Psoas muscle (tissue), 8 donors: ENCODE measurements around the gene MYL11. TPM values are rescaled to one million over a fixed set of nuclear protein-coding genes. Genes with fewer than 3 reads are reported as not detected.
"Not testable (repeated sequence)": the region's sequence is repeated elsewhere in the genome, so short reads cannot be mapped to it uniquely, and the experiment has no call there.

Source experiments
- ATAC-seq, 4 donors: fragments of 200-7000 bp; cut with Tn5 transposase; one replicate each; pipeline ENCODE4 v1.9.1; 2020; ENCODE audit warnings: moderate library complexity in 3 of 4, mild to moderate bottlenecking in 2 of 4
- DNase-seq, 2 donors: peaks; one replicate each; pipeline ENCODE4 v3.0.0-alpha.2; 2020
- H3K27ac ChIP-seq: fragments of 200-600 bp; one replicate; pipeline ENCODE4 v1.8.0; 2022
- H3K27me3 ChIP-seq, 3 donors: fragments of 200-600 bp in 1 of 3; one replicate each; pipeline versions ENCODE4 v1.6.1 to v1.8.0; 2013 to 2022; ENCODE audit warnings: low read length in 2 of 3, mild to moderate bottlenecking in 2 of 3, moderate library complexity in 1 of 3; ENCODE audit not compliant: insufficient read depth in 3 of 3
- H3K36me3 ChIP-seq, 2 donors: fragments of 200-600 bp in 1 of 2; one replicate each; pipeline versions ENCODE4 v1.6.1 to v1.8.0; 2013 to 2022; ENCODE audit warnings: low read depth in 1 of 2, mild to moderate bottlenecking in 1 of 2, moderate library complexity in 1 of 2; ENCODE audit not compliant: insufficient read depth in 1 of 2
- H3K4me1 ChIP-seq: fragments of 200-600 bp; one replicate; pipeline ENCODE4 v1.8.0; 2022
- H3K4me3 ChIP-seq: fragments of 200-600 bp; one replicate; pipeline ENCODE4 v1.8.0; 2022; ENCODE audit warnings: mild to moderate bottlenecking
- H3K9me3 ChIP-seq: fragments of 200-600 bp; one replicate; pipeline ENCODE4 v1.8.0; 2022
- CTCF ChIP-seq: fragments of 200-600 bp; IDR thresholded peaks from one replicate; pipeline ENCODE4 v1.8.0; 2022; ENCODE audit warnings: antibody characterized with exemption
- WGBS, 3 donors: extraction: QIAGEN DNeasy Blood & Tissue Kit; methylation state at CpG; one replicate each; pipeline versions ENCODE4 v1.1.6 to v1.1.7; 2013; 5-methylcytosine and 5-hydroxymethylcytosine counted together
- intact Hi-C, 2 donors: fragments of 100-400 bp; cut with DNase I; formaldehyde crosslinking; loops; one replicate each; pipeline versions ENCODE4 v1.11.0 to v1.14.2; 2022
- polyA plus RNA-seq, 3 donors: library from polyadenylated mRNA; stranded (reverse); fragments of 200-250 nt; gene quantifications; one replicate each; pipeline ENCODE4 v1.2.3, GENCODE V29; 2013
- total RNA-seq, 4 donors: library from RNA; stranded (reverse); fragmentation: NEBNext Ultra II Directional in 2 of 4; extraction: Animal tissue kit (Norgen Biotek cat#: 25700) in 2 of 4; gene quantifications; one replicate each; pipeline versions ENCODE4 v1.2.1 to v1.2.4, GENCODE V29; 2021 to 2023
- donor health status: healthy with polysubstance abuse.
- donor health status: DM: no; HTN: no; CAD: no; lungs with moderate emphysema.
- donor health status: Bipolar disorder and iron deficiency.
- donor health status: healthy.
- donor health status: DM: yes; HTN: yes; CAD: no.
- donor health status: DM: no; HTN: no; CAD: no.
- donor health status: DM: no; HTN: no; CAD: no.
- donor health status: DM: yes; HTN: yes; CAD: no.

Gene MYL11
- total and polyA plus RNA-seq, 7 donors = 636 to 6,743 (median 2,548) TPM

GRCh38 chr16:30394592-30395154 lies 20.1 kb downstream of the MYL11 start:
- peak; percentile 15 to 53 (median 21) for ATAC-seq
- no peaks in the 10 kb centered on the region for H3K27me3 ChIP-seq
- H3K4me1 ChIP-seq = peaks cover 15% of the 10 kb centered on the region
- H3K36me3 ChIP-seq = peaks cover 0 to 13% of the 10 kb centered on the region in 2 donors
- intact Hi-C loops = loop anchor here in 1 of 2 donors (2.0 kb wide), 1 partner anchor 16 kb away; no protein-coding TSS in a partner anchor
- TF ChIP-seq CTCF = no peak
- H3K27ac ChIP-seq = peak overlapping the region; percentile 87
- H3K9me3 ChIP-seq = no peaks in the 10 kb centered on the region
- H3K4me3 ChIP-seq = peak overlapping the region; percentile 91
- no peak for DNase-seq
- 4 to 8% (median 5%) methylated on average over 31 of the region's 31 CpGs for WGBS, 3 donors

- intact Hi-C loops = loop anchor here in 1 of 2 donors (2.0 kb wide), 1 partner anchor 17 kb away; no protein-coding TSS in a partner anchor
- H3K27ac ChIP-seq = peak within 1 kb of the TSS; percentile 87
- WGBS, 3 donors = 0 to 1% (median 0%) methylated on average over 74 to 103 of the region's 103 CpGs
Observed at GRCh38 chr16:30395155-30395991, 20.8 kb downstream of the MYL11 start, which contains the start of gene ZNF48. Gene ZNF48 (plus strand): TSS chr16:30395420. CDS start chr16:30395795, 375 bp downstream.

GRCh38 chr16:30395992-30396585 lies 21.5 kb downstream of the MYL11 start:
- Histone ChIP-seq H3K4me1 (peaks cover 20% of the 10 kb centered on the region), H3K27me3 (no peaks in the 10 kb centered on the region), H3K9me3 (no peaks in the 10 kb centered on the region), H3K36me3 (peaks cover 0 to 13% of the 10 kb centered on the region in 2 donors), H3K4me3 (peak overlapping the region; percentile 91), H3K27ac (peak overlapping the region; percentile 87)
- no peak for TF ChIP-seq CTCF
- no peak for DNase-seq
- ATAC-seq = no peak
- intact Hi-C loops = loop anchor here in 1 of 2 donors (2.0 kb wide), 1 partner anchor 17 kb away; no protein-coding TSS in a partner anchor
- 15 to 29% (median 16%) methylated on average over 10 to 13 of the region's 13 CpGs for WGBS, 3 donors

More at GRCh38 chr16:30395155-30395991, 20.8 kb downstream of the MYL11 start, which contains the start of gene ZNF48:
- H3K9me3 ChIP-seq = no peaks in the 10 kb centered on the region
- H3K4me1 ChIP-seq = peaks cover 20% of the 10 kb centered on the region
- DNase-seq (peak; percentile 90 to 95), ATAC-seq (peak; percentile 96 to 98 (median 96))
- H3K4me3 ChIP-seq = peak within 1 kb of the TSS; percentile 91
- peaks cover 0 to 13% of the 10 kb centered on the region in 2 donors for H3K36me3 ChIP-seq
- peak; percentile 55 for TF ChIP-seq CTCF
- no peaks in the 10 kb centered on the region for H3K27me3 ChIP-seq

- H3K4me3 ChIP-seq = peak overlapping the region; percentile 91
- H3K4me1 ChIP-seq = peaks cover 20% of the 10 kb centered on the region
- peaks cover 0 to 13% of the 10 kb centered on the region in 2 donors for H3K36me3 ChIP-seq
- H3K27ac ChIP-seq, H3K27me3 ChIP-seq, H3K9me3 ChIP-seq, ATAC-seq, intact Hi-C loops: not testable (repeated sequence)
- 72 to 89% (median 84%) methylated on average over 4 of the region's 4 CpGs for WGBS, 3 donors
- peak in 1 of 2 donors; percentile 28 for DNase-seq
Observed at GRCh38 chr16:30396627-30397026, 22.0 kb downstream of the MYL11 start.
